GM23338 (cell line): ENCODE measurements around the gene AP4S1. TPM values are rescaled to one million over a fixed set of nuclear protein-coding genes. Genes with fewer than 3 reads are reported as not detected.

Source experiments
- ATAC-seq: fragments of 200-7000 bp; cut with Tn5 transposase; 3 replicates; pipeline ENCODE4 v1.9.1; 2020
- DNase-seq: peaks from one replicate; pipeline ENCODE4 v3.0.0-alpha.2; 2015; ENCODE audit warnings: low spot score
- H2AFZ ChIP-seq: fragments of 200-600 bp; sonication (generic); 2 replicates; pipeline ENCODE4 v1.8.0; 2016; ENCODE audit warnings: antibody characterized with exemption, mild to moderate bottlenecking, moderate library complexity
- H3F3A ChIP-seq: fragments of 200-600 bp; sonication (generic); replicated peaks from 2 replicates; pipeline ENCODE4 v1.8.0; 2017; ENCODE audit warnings: antibody characterized with exemption, mixed run types, low read depth
- H3K27ac ChIP-seq: fragments of 200-600 bp; sonication (generic); 2 replicates; pipeline ENCODE4 v1.6.1; 2016; ENCODE audit warnings: low read depth
- H3K27me3 ChIP-seq: fragments of 200-600 bp; sonication (generic); 2 replicates; pipeline ENCODE4 v1.8.0; 2016; ENCODE audit warnings: mild to moderate bottlenecking, mixed run types, moderate library complexity; ENCODE audit not compliant: insufficient read depth
- H3K36me3 ChIP-seq: fragments of 200-600 bp; sonication (generic); 2 replicates; pipeline ENCODE4 v1.8.0; 2016; ENCODE audit warnings: mild to moderate bottlenecking; ENCODE audit not compliant: insufficient read depth
- H3K4me1 ChIP-seq: fragments of 200-600 bp; sonication (generic); 2 replicates; pipeline ENCODE4 v1.8.0; 2016; ENCODE audit warnings: mild to moderate bottlenecking, moderate library complexity; ENCODE audit not compliant: insufficient read depth
- H3K4me2 ChIP-seq: fragments of 200-600 bp; sonication (generic); 2 replicates; pipeline ENCODE4 v1.7.1; 2017; ENCODE audit warnings: mixed run types
- H3K4me3 ChIP-seq: fragments of 200-600 bp; sonication (generic); 2 replicates; pipeline ENCODE4 v1.6.1; 2016; ENCODE audit warnings: mixed run types
- H3K79me2 ChIP-seq: fragments of 200-600 bp; sonication (generic); replicated peaks from 2 replicates; pipeline ENCODE4 v1.8.0; 2017; ENCODE audit warnings: mild to moderate bottlenecking; ENCODE audit not compliant: insufficient read depth
- H3K9me2 ChIP-seq: fragments of 200-600 bp; sonication (generic); 2 replicates; pipeline ENCODE4 v1.8.0; 2017; ENCODE audit not compliant: insufficient read depth
- H4K20me1 ChIP-seq: fragments of 200-600 bp; sonication (generic); replicated peaks from 2 replicates; pipeline ENCODE4 v1.8.0; 2017; ENCODE audit warnings: mild to moderate bottlenecking; ENCODE audit not compliant: insufficient read depth
- H3K27ac Mint-ChIP-seq: 2 replicates; pipeline ENCODE4 v1.8.0; 2020; ENCODE audit warnings: inconsistent platforms, mild to moderate bottlenecking, moderate library complexity, mixed read lengths
- H3K27me3 Mint-ChIP-seq: 3 replicates; pipeline ENCODE4 v1.8.0; 2022; ENCODE audit warnings: low read depth, mild to moderate bottlenecking, moderate library complexity, mixed read lengths, inconsistent platforms; ENCODE audit not compliant: insufficient read depth, poor library complexity
- H3K36me3 Mint-ChIP-seq: 3 replicates; pipeline ENCODE4 v1.8.0; 2021; ENCODE audit warnings: low read depth, mild to moderate bottlenecking, inconsistent platforms, moderate library complexity, mixed read lengths
- H3K4me1 Mint-ChIP-seq: 3 replicates; pipeline ENCODE4 v1.8.0; 2020; ENCODE audit warnings: mild to moderate bottlenecking, inconsistent platforms, mixed read lengths
- H3K4me3 Mint-ChIP-seq: 3 replicates; pipeline ENCODE4 v1.8.0; 2021; ENCODE audit warnings: moderate library complexity, mild to moderate bottlenecking, inconsistent platforms, mixed read lengths
- H3K9me3 Mint-ChIP-seq: 3 replicates; pipeline ENCODE4 v1.8.0; 2020; ENCODE audit warnings: moderate library complexity, mild to moderate bottlenecking, inconsistent platforms, mixed read lengths
- CREB1 ChIP-seq: fragments of 250-450 bp; sonication (Bioruptor Pico); IDR thresholded peaks from 2 replicates; pipeline ENCODE4 v1.5.0; 2020; ENCODE audit warnings: low read depth, mild to moderate bottlenecking, moderate library complexity
- NANOG ChIP-seq: IDR thresholded peaks from 2 replicates; pipeline ENCODE4 v1.6.1; 2016; ENCODE audit warnings: antibody characterized with exemption, borderline replicate concordance
- POLR2AphosphoS5 ChIP-seq: IDR thresholded peaks from 2 replicates; pipeline ENCODE4 v1.6.1; 2016; ENCODE audit warnings: antibody characterized with exemption, low read depth
- REST ChIP-seq: IDR thresholded peaks from one replicate; pipeline ENCODE4 v1.6.1; 2018; ENCODE audit warnings: antibody characterized with exemption; ENCODE audit not compliant: unreplicated experiment
- polyA plus RNA-seq: library from polyadenylated mRNA; unstranded; fragments of >200 nt; fragmentation: Nextera tagmentation; extraction: Ambion mirVana; gene quantifications from 2 replicates; pipeline ENCODE4 v1.2.1, GENCODE V29; 2016
- total RNA-seq: library from RNA; depleted of rRNA; stranded (reverse); fragments of >200 nt; shearing (Covaris generic); gene quantifications from 2 replicates; pipeline ENCODE4 v1.2.3, GENCODE V29; 2014
- TF ChIP-seq, protein P1 (sequence below), 2 experiments: fragments of 200-600 bp in 1 of 2; sonication (generic) in 1 of 2; conservative IDR thresholded peaks; 2 replicates each; pipeline versions ENCODE4 v1.5.1 to v1.6.1; 2016 to 2017; ENCODE audit warnings: antibody characterized with exemption in 2 of 2, low read depth in 2 of 2, mild to moderate bottlenecking in 2 of 2, moderate library complexity in 1 of 2
- TF ChIP-seq, protein P2 (sequence below): IDR thresholded peaks from 2 replicates; pipeline ENCODE4 v1.6.1; 2016; ENCODE audit warnings: antibody characterized with exemption

AP4S1 gene
- total and polyA plus RNA-seq, 2 experiments from 2014 or later: 13.4 to 15.7 TPM

- Mint-ChIP-seq H3K9me3 (no peaks in the 10 kb centered on the region; the same call in 2 of the 3 replicates), H3K27ac (peak overlapping the region; percentile 6; the same call in 1 of the 2 replicates), H3K4me3 (no peak overlapping the region), H3K27me3 (no peaks in the 10 kb centered on the region), H3K4me1 (peaks cover 16% of the 10 kb centered on the region), H3K36me3 (peaks cover 68% of the 10 kb centered on the region)
- H3K4me2 ChIP-seq: no peak overlapping the region
- H3K36me3 ChIP-seq: peaks cover 16% of the 10 kb centered on the region; the same call in 1 of the 2 replicates
- H3K4me3 ChIP-seq: no peak overlapping the region
- H3K27me3 ChIP-seq: no peaks in the 10 kb centered on the region
- H2AFZ ChIP-seq: no peak overlapping the region
- DNase-seq: no peak
- H3K4me1 ChIP-seq: peaks cover 6% of the 10 kb centered on the region
- no peaks in the 10 kb centered on the region for H3K79me2 ChIP-seq
- no peaks in the 10 kb centered on the region for H4K20me1 ChIP-seq
- ATAC-seq: no peak
- H3K9me2 ChIP-seq: no peaks in the 10 kb centered on the region
- H3K27ac ChIP-seq: no peak overlapping the region
- TF ChIP-seq REST (no peak), CREB1 (CRISPR knock-in tag) (no peak)
- TF ChIP-seq, protein P1, sequence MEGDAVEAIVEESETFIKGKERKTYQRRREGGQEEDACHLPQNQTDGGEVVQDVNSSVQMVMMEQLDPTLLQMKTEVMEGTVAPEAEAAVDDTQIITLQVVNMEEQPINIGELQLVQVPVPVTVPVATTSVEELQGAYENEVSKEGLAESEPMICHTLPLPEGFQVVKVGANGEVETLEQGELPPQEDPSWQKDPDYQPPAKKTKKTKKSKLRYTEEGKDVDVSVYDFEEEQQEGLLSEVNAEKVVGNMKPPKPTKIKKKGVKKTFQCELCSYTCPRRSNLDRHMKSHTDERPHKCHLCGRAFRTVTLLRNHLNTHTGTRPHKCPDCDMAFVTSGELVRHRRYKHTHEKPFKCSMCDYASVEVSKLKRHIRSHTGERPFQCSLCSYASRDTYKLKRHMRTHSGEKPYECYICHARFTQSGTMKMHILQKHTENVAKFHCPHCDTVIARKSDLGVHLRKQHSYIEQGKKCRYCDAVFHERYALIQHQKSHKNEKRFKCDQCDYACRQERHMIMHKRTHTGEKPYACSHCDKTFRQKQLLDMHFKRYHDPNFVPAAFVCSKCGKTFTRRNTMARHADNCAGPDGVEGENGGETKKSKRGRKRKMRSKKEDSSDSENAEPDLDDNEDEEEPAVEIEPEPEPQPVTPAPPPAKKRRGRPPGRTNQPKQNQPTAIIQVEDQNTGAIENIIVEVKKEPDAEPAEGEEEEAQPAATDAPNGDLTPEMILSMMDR (conservative IDR thresholded peaks at IDR 0.05; ENCODE audit: low read depth in 2 of 2): no peak
- no peaks in the 10 kb centered on the region for H3F3A ChIP-seq
Measured at GRCh38 chr14:31118892-31119291, 93.4 kb downstream of the AP4S1 start.

- no peak overlapping the region for H3K27ac Mint-ChIP-seq
- peaks cover 24% of the 10 kb centered on the region for H3K4me1 Mint-ChIP-seq
- Histone ChIP-seq H3K79me2 (no peaks in the 10 kb centered on the region), H3K27ac (no peak overlapping the region), H2AFZ (no peak overlapping the region), H4K20me1 (no peaks in the 10 kb centered on the region), H3K4me2 (no peak overlapping the region), H3K4me1 (peaks cover 11% of the 10 kb centered on the region), H3K27me3 (no peaks in the 10 kb centered on the region), H3K36me3 (peaks cover 11% of the 10 kb centered on the region; the same call in 1 of the 2 replicates), H3F3A (no peaks in the 10 kb centered on the region), H3K9me2 (no peaks in the 10 kb centered on the region), H3K4me3 (no peak overlapping the region)
- peaks cover 49% of the 10 kb centered on the region for H3K36me3 Mint-ChIP-seq
- ATAC-seq: peak; percentile 30
- H3K27me3 Mint-ChIP-seq: no peaks in the 10 kb centered on the region
- no peak for DNase-seq
- no peak overlapping the region for H3K4me3 Mint-ChIP-seq
- no peaks in the 10 kb centered on the region; the same call in 2 of the 3 replicates for H3K9me3 Mint-ChIP-seq
- no peak for TF ChIP-seq CREB1 (CRISPR knock-in tag)
- no peak for TF ChIP-seq NANOG
- TF ChIP-seq POLR2AphosphoS5: no peak
- TF ChIP-seq, protein P1 (conservative IDR thresholded peaks at IDR 0.05; ENCODE audit: low read depth in 2 of 2): no peak
- no peak for TF ChIP-seq REST
- TF ChIP-seq, protein P2, sequence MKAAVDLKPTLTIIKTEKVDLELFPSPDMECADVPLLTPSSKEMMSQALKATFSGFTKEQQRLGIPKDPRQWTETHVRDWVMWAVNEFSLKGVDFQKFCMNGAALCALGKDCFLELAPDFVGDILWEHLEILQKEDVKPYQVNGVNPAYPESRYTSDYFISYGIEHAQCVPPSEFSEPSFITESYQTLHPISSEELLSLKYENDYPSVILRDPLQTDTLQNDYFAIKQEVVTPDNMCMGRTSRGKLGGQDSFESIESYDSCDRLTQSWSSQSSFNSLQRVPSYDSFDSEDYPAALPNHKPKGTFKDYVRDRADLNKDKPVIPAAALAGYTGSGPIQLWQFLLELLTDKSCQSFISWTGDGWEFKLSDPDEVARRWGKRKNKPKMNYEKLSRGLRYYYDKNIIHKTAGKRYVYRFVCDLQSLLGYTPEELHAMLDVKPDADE: no peak
Measured at GRCh38 chr14:31122098-31122611, 96.7 kb downstream of the AP4S1 start.
